ENCODE measurements around the gene SOX30.

Gene SOX30

GRCh38 chr5:157607371-157608161, 44.7 kb downstream of the SOX30 start:
- peak in 2 of 3 experiments; percentile 35 to 68 for DNase-seq (ENCODE audit: low read depth in 3 of 3)

GRCh38 chr5:157606046-157606445, 46.2 kb downstream of the SOX30 start:
- DNase-seq (ENCODE audit: low read depth in 3 of 3), result no peak

DNA sequence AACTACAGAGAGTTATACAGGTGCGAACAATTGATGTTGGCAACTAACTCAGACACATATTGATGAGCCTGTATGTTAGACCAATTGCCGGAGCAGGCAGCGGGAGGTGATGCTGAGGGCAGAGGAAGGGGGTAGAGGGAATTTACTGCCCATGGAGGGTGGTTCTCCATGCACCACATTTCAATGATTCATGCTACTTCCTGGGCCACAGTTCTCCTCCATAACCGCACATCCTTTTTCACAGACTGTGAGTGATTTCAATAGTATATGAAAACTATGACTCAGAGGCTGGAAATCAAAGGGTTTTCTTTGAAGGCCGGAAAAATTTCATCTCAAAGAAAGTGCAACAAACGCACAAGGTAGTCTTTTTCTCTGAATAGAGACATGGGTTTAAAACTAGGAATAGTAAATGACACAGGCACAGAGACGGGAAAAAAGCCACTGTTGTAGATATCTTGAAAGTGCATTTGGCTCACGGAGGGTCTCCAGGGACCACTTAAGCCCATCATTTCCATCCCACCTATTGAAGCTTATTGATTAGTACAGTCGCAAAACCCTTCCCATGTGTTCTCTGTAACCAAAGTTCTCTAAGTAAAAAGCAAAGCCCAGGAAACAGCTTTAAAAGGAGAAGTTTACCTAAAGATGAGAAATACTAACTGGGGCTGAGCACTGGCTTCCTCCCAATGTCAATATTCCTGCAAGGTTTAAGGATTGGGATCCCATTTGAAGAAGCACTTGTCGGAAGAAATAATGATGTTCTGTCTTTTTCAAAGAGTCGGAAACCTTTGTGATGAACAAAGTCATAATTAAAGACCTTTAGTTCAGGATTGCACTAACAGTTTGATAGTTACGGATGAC, 48.7 kb downstream of the SOX30 start:
- DNase-seq (ENCODE audit: low read depth in 3 of 3), result peak in 2 of 3 experiments; percentile 43 to 59

- DNase-seq (ENCODE audit: low read depth in 3 of 3), result peak in 1 of 3 experiments; percentile 48
Measured at GRCh38 chr5:157602505-157602904, 49.7 kb downstream of the SOX30 start.

DNA sequence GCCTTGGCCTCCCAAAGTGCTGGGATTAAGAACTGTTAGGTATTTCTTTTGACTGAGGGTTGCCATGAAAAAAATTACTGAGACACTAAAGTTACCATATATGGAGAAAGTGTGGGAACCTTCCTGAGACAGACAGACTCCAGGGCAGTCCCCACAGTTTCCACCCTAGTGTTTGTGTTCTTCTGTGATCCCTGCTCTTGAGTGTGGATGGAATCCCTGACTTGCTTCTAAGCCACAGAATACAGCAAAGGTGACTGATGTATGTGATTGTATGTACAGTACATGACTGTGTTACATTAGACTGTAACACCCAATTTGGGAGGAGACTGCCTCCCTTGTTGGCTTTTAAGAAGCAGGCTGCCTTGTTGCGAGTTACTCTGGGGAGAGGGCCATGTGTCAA, 52.0 kb downstream of the SOX30 start:
- no peak for DNase-seq (ENCODE audit: low read depth in 3 of 3)

DNA sequence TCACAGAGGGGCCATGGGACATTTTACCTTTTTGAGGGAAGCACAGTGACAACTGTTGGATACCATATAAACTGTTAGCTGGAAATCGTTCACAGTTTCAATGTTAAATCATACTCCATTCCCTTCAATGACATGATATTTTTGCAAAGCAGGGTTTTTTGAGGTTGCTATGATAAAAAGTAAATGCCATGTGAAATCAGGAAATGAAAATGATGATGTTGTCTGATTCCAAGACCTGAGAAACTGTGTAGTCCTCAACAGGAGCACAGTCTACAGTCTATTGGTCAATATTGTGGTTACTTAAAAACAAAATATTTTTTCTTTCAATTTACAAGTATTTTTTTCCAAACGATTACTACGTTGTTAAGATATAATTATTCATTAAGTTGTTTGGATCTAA, 52.7 kb downstream of the SOX30 start:
- DNase-seq (ENCODE audit: low read depth in 3 of 3), result no peak

GRCh38 chr5:157598350-157598936, 53.8 kb downstream of the SOX30 start:
- DNase-seq (ENCODE audit: low read depth in 3 of 3), result no peak

DNA sequence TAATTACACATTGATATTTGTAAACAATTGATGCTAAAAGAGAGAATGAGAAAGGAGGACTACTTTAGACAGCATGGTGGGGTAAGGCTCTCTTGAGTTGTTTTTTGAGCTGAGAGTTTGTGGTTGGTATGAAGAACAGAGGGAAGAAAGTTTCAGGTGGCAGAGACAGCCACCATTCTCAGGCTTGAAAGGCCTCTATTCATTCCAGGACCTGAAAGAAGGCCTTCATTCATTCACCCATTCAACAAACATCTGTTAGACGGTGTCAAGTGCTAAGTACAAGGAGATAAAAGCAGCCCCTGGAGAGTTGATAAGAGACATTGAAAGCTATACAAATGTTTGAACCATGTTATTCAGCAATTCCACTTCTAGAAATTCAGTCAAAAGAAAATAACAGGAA, 55.0 kb downstream of the SOX30 start:
- DNase-seq (ENCODE audit: low read depth in 3 of 3), result no peak

- peak in 1 of 3 experiments; percentile 46 for DNase-seq (ENCODE audit: low read depth in 3 of 3)
Measured at GRCh38 chr5:157596487-157596886, 55.8 kb downstream of the SOX30 start.

GRCh38 chr5:157594675-157595459, 57.4 kb downstream of the SOX30 start:
- no peak for DNase-seq (ENCODE audit: low read depth in 3 of 3)

- DNase-seq (ENCODE audit: low read depth in 3 of 3), result no peak
Measured at GRCh38 chr5:157594257-157594656, 58.0 kb downstream of the SOX30 start.

- DNase-seq (ENCODE audit: low read depth in 3 of 3), result no peak
Measured at GRCh38 chr5:157593052-157593757, 59.0 kb downstream of the SOX30 start.

GRCh38 chr5:157592594-157592993, 59.6 kb downstream of the SOX30 start:
- no peak for DNase-seq (ENCODE audit: low read depth in 3 of 3)

DNA sequence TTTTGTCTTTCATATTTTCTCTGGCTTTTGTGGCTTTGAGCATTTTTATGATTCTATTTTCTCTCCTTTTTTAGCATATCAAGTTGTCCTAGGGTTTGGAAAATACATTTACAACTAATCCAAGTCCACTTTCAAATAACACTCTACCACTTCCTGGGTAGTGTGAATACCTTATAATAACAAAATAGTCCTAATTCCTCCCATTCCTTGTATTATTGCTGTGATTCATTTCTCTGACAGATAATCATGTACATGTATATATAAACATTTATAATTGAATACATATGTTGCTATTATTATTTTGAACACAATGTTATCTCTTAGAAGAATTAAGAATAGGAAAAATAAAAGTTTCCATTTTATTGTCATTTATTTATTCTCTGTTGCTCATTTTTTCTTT, 61.8 kb downstream of the SOX30 start:
- no peak for DNase-seq (ENCODE audit: low read depth in 3 of 3)

DNA sequence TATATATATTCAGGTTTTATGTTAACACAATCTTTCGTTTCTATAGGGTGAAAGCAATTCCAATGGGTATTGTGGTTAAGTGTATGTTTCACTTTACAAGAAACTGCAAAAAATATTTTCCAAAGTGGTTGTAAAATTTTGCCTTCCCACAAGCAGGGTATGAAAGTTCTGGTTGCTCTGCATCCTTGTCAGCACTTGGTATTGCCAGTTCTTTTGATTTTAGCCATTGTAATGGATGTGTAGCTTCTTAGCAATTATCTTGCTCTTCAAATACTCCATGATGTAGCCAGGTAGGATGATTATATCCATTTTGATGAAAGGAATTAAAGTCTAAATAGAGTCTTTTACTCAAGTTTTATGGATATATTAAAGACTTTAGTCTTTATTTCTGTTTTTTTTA, 67.6 kb downstream of the SOX30 start:
- no peak for DNase-seq (ENCODE audit: low read depth in 3 of 3)

- no peak for DNase-seq (ENCODE audit: low read depth in 3 of 3)
Measured at GRCh38 chr5:157582731-157583620, 69.3 kb downstream of the SOX30 start.

DNA sequence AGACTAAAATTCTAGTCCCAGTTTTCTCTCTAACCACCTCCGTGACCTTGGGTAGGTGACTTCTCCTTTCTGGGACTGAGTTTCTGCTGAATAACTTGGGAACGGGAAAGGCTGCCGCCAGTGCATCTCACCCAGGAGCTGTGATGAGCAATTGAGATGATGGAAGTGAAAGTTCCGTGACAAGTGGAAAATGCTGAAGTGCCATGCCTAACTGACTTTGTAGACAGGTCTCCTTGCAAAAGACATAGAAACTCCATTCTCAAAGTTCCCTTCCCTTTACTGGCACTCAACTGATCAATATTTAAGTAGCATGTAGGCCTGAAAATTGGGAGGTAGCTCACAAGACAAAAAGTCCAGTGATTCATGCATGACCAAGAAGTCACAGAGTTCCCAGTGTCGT, 70.3 kb downstream of the SOX30 start:
- DNase-seq (ENCODE audit: low read depth in 3 of 3), result no peak

GRCh38 chr5:157578079-157578780, 74.0 kb downstream of the SOX30 start:
- DNase-seq (ENCODE audit: low read depth in 3 of 3), result no peak

DNA sequence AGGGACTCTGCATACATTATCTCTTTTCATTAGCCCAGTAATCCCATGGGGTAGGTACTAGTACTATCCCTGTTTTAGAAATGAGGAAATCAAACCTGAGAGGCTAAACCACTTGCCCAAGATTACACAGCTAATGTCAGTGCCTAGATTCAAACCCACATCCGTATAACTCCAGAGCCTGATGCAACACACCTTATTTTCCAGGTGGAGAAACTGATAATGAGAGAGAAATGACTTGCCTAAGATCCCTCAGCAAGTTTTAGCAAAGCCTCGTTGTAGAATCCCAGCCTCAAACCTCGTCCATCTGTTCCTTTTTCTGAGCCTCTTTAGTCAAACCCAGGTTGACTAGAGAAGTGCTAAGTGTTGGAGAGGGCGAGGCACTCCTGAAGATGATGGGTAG, 75.6 kb downstream of the SOX30 start:
- DNase-seq (ENCODE audit: low read depth in 3 of 3), result no peak
